Loucy (cell line): ENCODE data around the gene QSOX1.

Source experiments
- H2AFZ ChIP-seq: fragments of 200-600 bp; sonication (generic); 2 replicates; pipeline ENCODE4 v1.6.0; 2016; ENCODE audit warnings: antibody characterized with exemption, mild to moderate bottlenecking, low read length, moderate library complexity
- H3F3A ChIP-seq: fragments of 200-600 bp; 2 replicates; pipeline ENCODE4 v1.6.0; 2016; ENCODE audit warnings: antibody characterized with exemption, low read depth, mild to moderate bottlenecking
- H3K27me3 ChIP-seq: fragments of 200-600 bp; sonication (generic); 2 replicates; pipeline ENCODE4 v1.6.1; 2014; ENCODE audit warnings: low read length, mild to moderate bottlenecking; ENCODE audit not compliant: insufficient read depth, poor library complexity, severe bottlenecking
- H3K36me3 ChIP-seq: fragments of 200-600 bp; sonication (generic); 2 replicates; pipeline ENCODE4 v1.6.1; 2016; ENCODE audit warnings: low read length; ENCODE audit not compliant: insufficient read depth
- H3K4me1 ChIP-seq: fragments of 200-600 bp; sonication (generic); 2 replicates; pipeline ENCODE4 v1.5.1; 2014; ENCODE audit warnings: low read length, mild to moderate bottlenecking; ENCODE audit not compliant: insufficient read depth, poor library complexity, severe bottlenecking
- H3K4me2 ChIP-seq: fragments of 200-600 bp; sonication (generic); 2 replicates; pipeline ENCODE4 v1.6.0; 2014; ENCODE audit warnings: antibody characterized with exemption, low read length, low read depth, mild to moderate bottlenecking; ENCODE audit not compliant: poor library complexity, severe bottlenecking
- H3K4me3 ChIP-seq: fragments of 200-600 bp; sonication (generic); 2 replicates; pipeline ENCODE4 v1.5.1; 2014; ENCODE audit warnings: low read length, mild to moderate bottlenecking, mixed read lengths; ENCODE audit not compliant: poor library complexity, severe bottlenecking
- H3K79me2 ChIP-seq: fragments of 200-600 bp; sonication (generic); 2 replicates; pipeline ENCODE4 v1.6.1; 2014; ENCODE audit warnings: low read length; ENCODE audit not compliant: insufficient read depth
- H3K9ac ChIP-seq: fragments of 200-600 bp; sonication (generic); 2 replicates; pipeline ENCODE4 v1.6.0; 2014; ENCODE audit warnings: mild to moderate bottlenecking, low read depth, low read length, moderate library complexity; ENCODE audit not compliant: poor library complexity, severe bottlenecking
- H3K9me2 ChIP-seq: fragments of 200-600 bp; sonication (generic); replicated peaks from 2 replicates; pipeline ENCODE4 v1.6.1; 2016; ENCODE audit warnings: low read depth, low read length, mixed read lengths
- H3K9me3 ChIP-seq: fragments of 200-600 bp; sonication (generic); 2 replicates; pipeline ENCODE4 v1.6.1; 2014; ENCODE audit warnings: mild to moderate bottlenecking, antibody characterized with exemption, low read length, low read depth; ENCODE audit not compliant: insufficient read depth
- H4K20me1 ChIP-seq: fragments of 200-600 bp; sonication (generic); 2 replicates; pipeline ENCODE4 v1.6.0; 2014; ENCODE audit warnings: antibody characterized with exemption, low read length, mild to moderate bottlenecking; ENCODE audit not compliant: insufficient read depth, poor library complexity, severe bottlenecking
- CTCF ChIP-seq: fragments of 200-600 bp; sonication (generic); conservative IDR thresholded peaks from 2 replicates; pipeline ENCODE4 v1.5.1; 2014; ENCODE audit warnings: mild to moderate bottlenecking, antibody characterized with exemption, low read length
- EZH2phosphoT487 ChIP-seq: fragments of 200-600 bp; IDR thresholded peaks from 2 replicates; pipeline ENCODE4 v1.6.1; 2018; ENCODE audit warnings: antibody characterized with exemption, mild to moderate bottlenecking, moderate library complexity, borderline replicate concordance

Gene QSOX1

DNA sequence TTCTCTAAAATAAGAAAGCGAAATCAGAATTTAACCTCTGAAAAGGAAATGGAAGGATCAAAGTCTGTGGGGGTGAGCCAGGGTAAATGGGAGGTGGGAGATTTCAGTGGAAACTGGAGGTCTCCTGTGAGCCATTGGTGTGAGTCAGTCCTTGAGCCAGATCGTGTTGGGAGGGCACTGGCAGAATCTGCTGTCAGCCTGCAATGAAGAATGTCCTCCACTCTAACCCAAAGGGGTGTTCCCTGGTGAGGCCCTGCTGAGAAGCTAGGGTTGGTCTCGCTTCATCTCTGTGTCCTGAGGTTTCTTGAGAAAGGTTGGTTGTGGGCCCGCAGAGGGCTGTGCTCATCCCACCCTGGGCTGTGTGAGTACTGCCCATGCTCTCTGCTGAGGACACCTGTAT, 2.4 kb downstream of the QSOX1 start:
- Histone ChIP-seq H3K9ac (peak overlapping the region; percentile 96), H3K36me3 (no peaks in the 10 kb centered on the region), H3K79me2 (peaks cover 79% of the 10 kb centered on the region), H3K4me3 (peak overlapping the region; percentile 98), H3K9me2 (no peaks in the 10 kb centered on the region), H2AFZ (no peak overlapping the region), H3K9me3 (no peaks in the 10 kb centered on the region), H3K4me1 (peaks cover 83% of the 10 kb centered on the region), H3F3A (no peaks in the 10 kb centered on the region), H3K27me3 (no peaks in the 10 kb centered on the region), H4K20me1 (peaks cover 46% of the 10 kb centered on the region), H3K4me2 (peak overlapping the region; percentile 99)
- TF ChIP-seq EZH2phosphoT487, result no peak
- TF ChIP-seq CTCF, result no peak

GRCh38 chr1:180157576-180158057, 2.9 kb downstream of the QSOX1 start:
- H3K79me2 ChIP-seq, result peaks cover 84% of the 10 kb centered on the region
- H3K9me2 ChIP-seq, result no peaks in the 10 kb centered on the region
- H3K4me1 ChIP-seq, result peaks cover 84% of the 10 kb centered on the region
- no peak for TF ChIP-seq EZH2phosphoT487
- TF ChIP-seq CTCF, result no peak
- H3K27me3 ChIP-seq, result no peaks in the 10 kb centered on the region
- H4K20me1 ChIP-seq, result peaks cover 46% of the 10 kb centered on the region
- peak overlapping the region; percentile 98 for H3K4me3 ChIP-seq
- no peaks in the 10 kb centered on the region for H3F3A ChIP-seq
- no peaks in the 10 kb centered on the region for H3K9me3 ChIP-seq
- peak overlapping the region; percentile 99 for H3K4me2 ChIP-seq
- H3K9ac ChIP-seq, result peak overlapping the region; percentile 96
- H2AFZ ChIP-seq, result no peak overlapping the region
- H3K36me3 ChIP-seq, result no peaks in the 10 kb centered on the region

DNA sequence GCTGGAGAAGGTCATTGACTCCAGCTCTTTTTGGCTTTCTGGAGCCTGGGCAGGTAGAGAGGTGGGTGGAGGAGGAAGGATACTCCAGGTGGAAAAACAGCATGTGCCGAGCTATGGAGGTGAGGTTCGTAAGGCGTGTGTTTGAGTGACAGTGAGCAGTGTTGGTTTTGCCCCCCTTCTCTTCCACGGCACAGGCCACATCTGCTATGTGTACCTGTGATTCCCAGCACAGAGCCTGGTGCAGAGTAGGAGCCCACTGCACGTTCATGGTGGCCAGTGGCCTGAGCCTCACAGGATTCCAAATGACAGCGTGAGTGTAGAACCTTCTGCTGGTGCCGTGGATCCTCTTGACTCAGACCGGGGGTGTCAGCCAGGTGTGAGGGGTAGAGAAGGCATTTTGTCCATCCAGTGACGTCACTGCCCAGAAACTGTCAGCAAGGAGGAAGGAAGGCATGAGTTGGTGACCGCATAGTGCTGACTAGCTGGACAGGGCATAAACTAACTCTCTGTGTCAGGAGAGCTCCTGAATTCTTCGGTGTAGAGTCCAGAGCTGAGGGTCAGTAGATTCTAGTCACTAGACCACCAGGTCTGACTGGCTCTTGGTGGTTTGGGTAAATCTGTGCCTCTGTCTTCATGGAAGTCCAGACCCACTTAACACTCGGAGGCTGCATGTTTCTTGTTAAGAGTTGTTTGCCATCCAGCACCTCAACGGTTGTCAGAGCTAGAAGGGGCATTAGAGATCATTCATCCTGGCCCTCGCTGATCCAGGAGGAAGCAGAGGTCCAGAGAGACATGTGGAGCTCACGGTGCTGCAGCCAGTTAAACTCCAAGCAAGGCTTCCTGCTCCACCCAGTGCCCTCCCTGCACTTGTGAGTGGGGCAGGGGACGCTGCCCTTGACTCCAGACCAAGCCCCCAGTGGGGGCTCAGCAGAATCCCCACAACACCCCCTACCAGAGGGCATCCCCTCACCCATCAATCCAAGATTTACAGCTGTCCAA, 3.8 kb downstream of the QSOX1 start:
- Histone ChIP-seq H2AFZ (no peak overlapping the region), H3F3A (no peaks in the 10 kb centered on the region), H3K4me1 (peaks cover 84% of the 10 kb centered on the region), H3K4me3 (peak overlapping the region; percentile 98), H3K4me2 (peak overlapping the region; percentile 99), H3K9me3 (no peaks in the 10 kb centered on the region), H3K27me3 (no peaks in the 10 kb centered on the region), H3K36me3 (no peaks in the 10 kb centered on the region), H4K20me1 (peaks cover 46% of the 10 kb centered on the region), H3K79me2 (peaks cover 92% of the 10 kb centered on the region), H3K9ac (peak overlapping the region; percentile 96), H3K9me2 (no peaks in the 10 kb centered on the region)
- TF ChIP-seq CTCF, result no peak
- TF ChIP-seq EZH2phosphoT487, result no peak
